ENCODE results near the gene TPM3. TPM values are rescaled to one million over a fixed set of nuclear protein-coding genes. Genes with fewer than 3 reads are reported as not detected.

The TPM3 gene
- total and polyA plus RNA-seq, 2 donors (not counting 1 experiment from before 2014, with no cell fraction given): 186 to 300 TPM

GRCh38 chr1:154183046-154183915, 8.6 kb downstream of the TPM3 start:
- peaks cover 30% of the 10 kb centered on the region for H4K20me1 ChIP-seq (ENCODE audit: control insufficient read depth, insufficient read depth, low read length, poor library complexity, severe bottlenecking)
- intact Hi-C loops (cut with micrococcal nuclease): loop anchor here (1.0 to 5.0 kb wide), 6 partner anchors 16 to 1674 kb away; partner anchors contain the start of genes ATP8B2, GON4L, RAB13 and SYT11
- TF ChIP-seq EZH2 (IDR thresholded peaks at IDR 0.05; ENCODE audit: borderline replicate concordance, insufficient read depth, low read depth, low read length, poor library complexity, severe bottlenecking) (no peak), CTCF (IDR thresholded peaks at IDR 0.05) (no peak)
- CTCF ChIA-PET: interaction anchor here (0.6 to 2.7 kb wide), 4 partner anchors 15 to 387 kb away, joined by 3 to 12 read pairs (median 4); no protein-coding TSS in a partner anchor
- WGBS (ENCODE audit: insufficient coverage): under 1% methylated on average over 36 of the region's 41 CpGs
- peak overlapping the region; percentile 91 for H3K4me3 Mint-ChIP-seq
- peaks cover 60% of the 10 kb centered on the region for H3K79me2 ChIP-seq (ENCODE audit: control insufficient read depth, insufficient read depth, low read length)
- peak overlapping the region; percentile 91 to 96 for H3K27ac ChIP-seq (ENCODE audit: low read length in 2 of 2)
- H3K4me3 ChIP-seq (ENCODE audit: control extremely low read depth in 1 of 5, extremely low read depth in 1 of 5, insufficient read depth in 1 of 5, low read depth in 2 of 5, low read length in 4 of 5): peak overlapping the region; percentile 54 to 99 (median 98)
- no peaks in the 10 kb centered on the region for H3K27me3 ChIP-seq (replicated peaks in 1 of 4; ENCODE audit: control extremely low read depth in 1 of 4, control insufficient read depth in 3 of 4, insufficient read depth in 4 of 4, low read length in 3 of 4)
- peaks cover 4% of the 10 kb centered on the region for H3K27me3 Mint-ChIP-seq
- DNase-seq: peak; percentile 94
- H3K4me2 ChIP-seq (replicated peaks; ENCODE audit: low read depth, low read length, poor library complexity, severe bottlenecking): peak overlapping the region; percentile 96
- H3K36me3 ChIP-seq (replicated peaks in 1 of 2; ENCODE audit: control extremely low read depth in 1 of 2, control insufficient read depth in 1 of 2, extremely low read depth in 1 of 2, insufficient read depth in 2 of 2, low read length in 1 of 2): peaks cover 5 to 12% of the 10 kb centered on the region in 2 experiments
- ATAC-seq (ENCODE audit: low read depth): peak; percentile 73
- H3K9me3 ChIP-seq (ENCODE audit: control extremely low read depth in 1 of 3, control insufficient read depth in 2 of 3, insufficient read depth in 1 of 3, low read length in 2 of 3): no peaks in the 10 kb centered on the region
- peaks cover 48% of the 10 kb centered on the region for H3K4me1 Mint-ChIP-seq
- H3K9me3 Mint-ChIP-seq (ENCODE audit: insufficient read depth): no peaks in the 10 kb centered on the region
- H3K27ac Mint-ChIP-seq: peak overlapping the region; percentile 98
- H2AFZ ChIP-seq (ENCODE audit: insufficient read depth, low read depth, low read length, poor library complexity, severe bottlenecking): peak overlapping the region; percentile 85
- H3K4me1 ChIP-seq (ENCODE audit: control insufficient read depth in 2 of 2, insufficient read depth in 2 of 2, low read length in 2 of 2): peaks cover 39 to 46% of the 10 kb centered on the region in 2 donors
- POLR2A ChIA-PET: interaction anchor here (0.7 to 1.8 kb wide), 4 partner anchors 37 to 214 kb away, joined by 3 to 11 read pairs (median 6); partner anchors contain the start of gene RPS27
- H3K9ac ChIP-seq (ENCODE audit: low read length): peak overlapping the region; percentile 83
